ENCODE data around the gene NPBWR2.

DNA sequence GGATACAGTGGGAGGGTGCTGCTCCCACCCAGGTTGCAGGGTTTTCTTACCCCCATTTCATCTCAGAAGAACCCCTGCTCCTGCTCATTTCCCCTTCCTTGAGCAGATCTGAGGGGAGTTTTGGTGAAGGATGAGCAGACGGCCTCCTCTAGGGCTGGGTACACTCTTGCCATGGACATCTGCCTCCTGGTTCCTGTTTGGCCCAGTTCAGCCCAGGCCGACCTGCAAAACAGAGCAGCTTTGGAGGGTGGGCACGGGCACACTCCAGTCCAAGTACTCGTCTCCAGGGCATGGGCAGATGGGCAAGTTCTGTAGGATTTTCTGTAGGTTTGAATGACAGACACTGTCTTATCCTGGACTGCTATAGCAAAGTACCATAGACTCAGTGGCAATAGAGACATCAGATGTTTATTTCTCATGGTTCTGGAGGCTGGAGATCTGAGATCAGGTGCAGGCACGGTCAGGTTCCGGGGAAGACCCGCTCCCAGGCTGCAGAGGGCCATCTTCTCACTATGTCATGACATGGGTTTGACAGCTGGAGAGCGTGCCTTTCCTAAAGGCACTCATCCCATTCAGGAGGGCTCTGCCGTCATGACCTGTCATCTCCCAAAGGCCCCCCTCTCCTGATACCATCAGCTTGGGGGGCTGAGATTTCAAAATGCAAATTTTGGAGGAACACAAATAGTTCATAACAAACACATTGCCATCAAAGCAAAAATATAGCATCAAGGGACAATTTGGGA lies 6.2 kb downstream of the NPBWR2 start:
- TF ChIP-seq, protein P1, sequence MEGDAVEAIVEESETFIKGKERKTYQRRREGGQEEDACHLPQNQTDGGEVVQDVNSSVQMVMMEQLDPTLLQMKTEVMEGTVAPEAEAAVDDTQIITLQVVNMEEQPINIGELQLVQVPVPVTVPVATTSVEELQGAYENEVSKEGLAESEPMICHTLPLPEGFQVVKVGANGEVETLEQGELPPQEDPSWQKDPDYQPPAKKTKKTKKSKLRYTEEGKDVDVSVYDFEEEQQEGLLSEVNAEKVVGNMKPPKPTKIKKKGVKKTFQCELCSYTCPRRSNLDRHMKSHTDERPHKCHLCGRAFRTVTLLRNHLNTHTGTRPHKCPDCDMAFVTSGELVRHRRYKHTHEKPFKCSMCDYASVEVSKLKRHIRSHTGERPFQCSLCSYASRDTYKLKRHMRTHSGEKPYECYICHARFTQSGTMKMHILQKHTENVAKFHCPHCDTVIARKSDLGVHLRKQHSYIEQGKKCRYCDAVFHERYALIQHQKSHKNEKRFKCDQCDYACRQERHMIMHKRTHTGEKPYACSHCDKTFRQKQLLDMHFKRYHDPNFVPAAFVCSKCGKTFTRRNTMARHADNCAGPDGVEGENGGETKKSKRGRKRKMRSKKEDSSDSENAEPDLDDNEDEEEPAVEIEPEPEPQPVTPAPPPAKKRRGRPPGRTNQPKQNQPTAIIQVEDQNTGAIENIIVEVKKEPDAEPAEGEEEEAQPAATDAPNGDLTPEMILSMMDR (IDR thresholded peaks at IDR 0.05; ENCODE audit: insufficient read depth, low read depth, low read length): no peak
- TF ChIP-seq EZH2 (IDR thresholded peaks at IDR 0.05; ENCODE audit: insufficient read depth, low read length): no peak

Data from astrocyte (in vitro differentiated cells and primary cell).